Effector memory CD4-positive, alpha-beta T cell (primary cell): ENCODE measurements around the gene THOC3.
"Not testable (repeated sequence)": the region's sequence is repeated elsewhere in the genome, so short reads cannot be mapped to it uniquely, and the experiment has no call there.

Experiments used
- DNase-seq, 3 donors: peaks; one replicate each; pipeline ENCODE4 v3.0.0-alpha.2; 2020
- H3K27ac ChIP-seq: 2 replicates; pipeline ENCODE4 v1.7.0; 2013; ENCODE audit warnings: mild to moderate bottlenecking, low read length, moderate library complexity; ENCODE audit not compliant: insufficient read depth, poor library complexity, severe bottlenecking
- H3K27me3 ChIP-seq: replicated peaks from 2 replicates; pipeline ENCODE4 v1.7.0; 2013; ENCODE audit warnings: mild to moderate bottlenecking, low read length; ENCODE audit not compliant: insufficient read depth, control insufficient read depth, poor library complexity, severe bottlenecking
- H3K36me3 ChIP-seq: 2 replicates; pipeline ENCODE4 v1.7.0; 2013; ENCODE audit warnings: mild to moderate bottlenecking, low read length, moderate library complexity; ENCODE audit not compliant: control insufficient read depth, insufficient read depth
- H3K4me1 ChIP-seq: 2 replicates; pipeline ENCODE4 v1.7.0; 2013; ENCODE audit warnings: low read length, mild to moderate bottlenecking; ENCODE audit not compliant: control insufficient read depth, insufficient read depth, poor library complexity, severe bottlenecking
- H3K4me3 ChIP-seq: 2 replicates; pipeline ENCODE4 v1.7.0; 2013; ENCODE audit warnings: low read length, low read depth, mild to moderate bottlenecking; ENCODE audit not compliant: insufficient read depth, poor library complexity, severe bottlenecking
- H3K9me3 ChIP-seq: 2 replicates; pipeline ENCODE4 v1.7.0; 2013; ENCODE audit warnings: mild to moderate bottlenecking, low read length, moderate library complexity; ENCODE audit not compliant: control insufficient read depth

THOC3 gene

GRCh38 chr5:175943253-175943652 is 24.9 kb downstream of the THOC3 start:
- not testable (repeated sequence) for H3K4me1 ChIP-seq, H3K27me3 ChIP-seq, H3K27ac ChIP-seq, H3K4me3 ChIP-seq, H3K36me3 ChIP-seq, H3K9me3 ChIP-seq, DNase-seq

- H3K27me3 ChIP-seq, H3K27ac ChIP-seq, H3K4me1 ChIP-seq, H3K9me3 ChIP-seq, H3K4me3 ChIP-seq, H3K36me3 ChIP-seq, DNase-seq: not testable (repeated sequence)
Observed at GRCh38 chr5:175940632-175941031, 27.5 kb downstream of the THOC3 start.

- not testable (repeated sequence) for H3K27me3 ChIP-seq, H3K4me3 ChIP-seq, H3K4me1 ChIP-seq, H3K27ac ChIP-seq, H3K36me3 ChIP-seq, DNase-seq, H3K9me3 ChIP-seq
Observed at GRCh38 chr5:175938489-175938888, 29.6 kb downstream of the THOC3 start.

- H3K36me3 ChIP-seq, H3K27ac ChIP-seq, H3K4me3 ChIP-seq, H3K27me3 ChIP-seq, H3K4me1 ChIP-seq, DNase-seq, H3K9me3 ChIP-seq: not testable (repeated sequence)
Observed at GRCh38 chr5:175928752-175929151, 39.4 kb downstream of the THOC3 start.

GRCh38 chr5:175925106-175925505 is 43.0 kb downstream of the THOC3 start:
- not testable (repeated sequence) for H3K9me3 ChIP-seq, DNase-seq, H3K27me3 ChIP-seq, H3K36me3 ChIP-seq, H3K27ac ChIP-seq, H3K4me1 ChIP-seq, H3K4me3 ChIP-seq

GRCh38 chr5:175922192-175922885 is 45.8 kb downstream of the THOC3 start:
- Histone ChIP-seq H3K4me3 (no peak overlapping the region), H3K9me3 (no peaks in the 10 kb centered on the region), H3K27me3 (no peaks in the 10 kb centered on the region), H3K36me3 (peaks cover 3% of the 10 kb centered on the region), H3K4me1 (no peaks in the 10 kb centered on the region), H3K27ac (no peak overlapping the region)
- DNase-seq = no peak

GRCh38 chr5:175921061-175921730 is 46.9 kb downstream of the THOC3 start:
- no peaks in the 10 kb centered on the region for H3K9me3 ChIP-seq
- H3K36me3 ChIP-seq = peaks cover 3% of the 10 kb centered on the region
- H3K27me3 ChIP-seq = no peaks in the 10 kb centered on the region
- no peak overlapping the region for H3K27ac ChIP-seq
- H3K4me1 ChIP-seq = no peaks in the 10 kb centered on the region
- no peak for DNase-seq
- no peak overlapping the region for H3K4me3 ChIP-seq

GRCh38 chr5:175920231-175920811 is 47.8 kb downstream of the THOC3 start:
- H3K4me1 ChIP-seq = no peaks in the 10 kb centered on the region
- H3K4me3 ChIP-seq = no peak overlapping the region
- no peak overlapping the region for H3K27ac ChIP-seq
- DNase-seq = no peak
- H3K36me3 ChIP-seq = peaks cover 3% of the 10 kb centered on the region
- no peaks in the 10 kb centered on the region for H3K9me3 ChIP-seq
- H3K27me3 ChIP-seq = no peaks in the 10 kb centered on the region

GRCh38 chr5:175915066-175916037 is 52.8 kb downstream of the THOC3 start:
- H3K4me1 ChIP-seq, H3K27me3 ChIP-seq, H3K4me3 ChIP-seq, H3K36me3 ChIP-seq, DNase-seq, H3K9me3 ChIP-seq, H3K27ac ChIP-seq: not testable (repeated sequence)
